SK-N-SH (cell line): ENCODE results near the gene SHANK1. TPM values are rescaled to one million over a fixed set of nuclear protein-coding genes. Genes with fewer than 3 reads are reported as not detected.

ENCODE experiments used
- CTCF ChIA-PET: fragments of 300-600, 350-600 bp; formaldehyde crosslinking; extraction: SDS; loops from one replicate; lab custom pipeline; 2021; lab: Yijun Ruan, JAX
- POLR2A ChIA-PET: fragments of 350-600 bp; sonication (Branson Sonifier 250); formaldehyde crosslinking; extraction: SDS; loops from one replicate; lab custom pipeline; 2020; ENCODE audit warnings: antibody characterized with exemption, inconsistent platforms; lab: Yijun Ruan, JAX
- DNase-seq: peaks from one replicate; pipeline ENCODE4 v3.0.0; 2012
- H2AFZ ChIP-seq: fragments of 200-600 bp; sonication (generic); 2 replicates; pipeline ENCODE4 v1.8.1; 2016; ENCODE audit warnings: antibody characterized with exemption, mild to moderate bottlenecking, low read depth
- H3F3A ChIP-seq: fragments of 200-600 bp; sonication (generic); replicated peaks from 2 replicates; pipeline ENCODE3; 2016; ENCODE audit warnings: antibody characterized with exemption, mild to moderate bottlenecking; ENCODE audit not compliant: insufficient read depth
- H3K27ac ChIP-seq, 2 experiments: fragments of 200-500 bp in 1 of 2; fragments of 200-600 bp in 1 of 2; sonication (Bioruptor generic) in 1 of 2; sonication (generic), shearing (Covaris generic) in 1 of 2; 2 replicates each; pipeline versions ENCODE4 v1.5.1 to v1.6.1; 2014 to 2016; ENCODE audit warnings: low read depth in 2 of 2, inconsistent platforms in 1 of 2, low read length in 1 of 2, mild to moderate bottlenecking in 1 of 2, mixed read lengths in 1 of 2
- H3K27me3 ChIP-seq: fragments of 200-600 bp; sonication (generic), shearing (Covaris generic); 2 replicates; pipeline ENCODE4 v1.6.1; 2016; ENCODE audit warnings: mixed run types; ENCODE audit not compliant: insufficient read depth
- H3K36me3 ChIP-seq, 2 experiments: fragments of 200-500 bp in 1 of 2; fragments of 200-600 bp in 1 of 2; sonication (Bioruptor generic) in 1 of 2; sonication (generic) in 1 of 2; replicated peaks in 1 of 2; 2 replicates each; pipeline versions ENCODE3 to v1.5.1; 2014 to 2016; ENCODE audit warnings: low read length in 1 of 2, mild to moderate bottlenecking in 1 of 2; ENCODE audit not compliant: insufficient read depth in 2 of 2, control insufficient read depth in 1 of 2
- H3K4me1 ChIP-seq, 2 experiments: fragments of 200-500 bp in 1 of 2; fragments of 200-600 bp in 1 of 2; sonication (Bioruptor generic) in 1 of 2; sonication (generic), shearing (Covaris generic) in 1 of 2; 2 replicates each; pipeline versions ENCODE4 v1.5.1 to v1.6.1; 2014 to 2016; ENCODE audit warnings: low read depth in 1 of 2, low read length in 1 of 2, mixed run types in 1 of 2; ENCODE audit not compliant: insufficient read depth in 2 of 2, control insufficient read depth in 1 of 2
- H3K4me2 ChIP-seq: fragments of 200-600 bp; sonication (generic), shearing (Covaris generic); 2 replicates; pipeline ENCODE4 v1.6.1; 2017; ENCODE audit warnings: mixed run types
- H3K4me3 ChIP-seq, 2 experiments: fragments of 200-500 bp in 1 of 2; fragments of 200-600 bp in 1 of 2; sonication (Bioruptor generic) in 1 of 2; sonication (generic), shearing (Covaris generic) in 1 of 2; 2 replicates each; pipeline versions ENCODE4 v1.5.1 to v1.8.1; 2014 to 2016; ENCODE audit warnings: low read depth in 2 of 2, inconsistent platforms in 1 of 2, low read length in 1 of 2, mild to moderate bottlenecking in 1 of 2, mixed read lengths in 1 of 2, moderate library complexity in 1 of 2
- H3K79me2 ChIP-seq: fragments of 200-600 bp; sonication (generic); 2 replicates; pipeline ENCODE4 v1.8.1; 2017; ENCODE audit warnings: mild to moderate bottlenecking; ENCODE audit not compliant: insufficient read depth
- H3K9ac ChIP-seq: fragments of 200-600 bp; sonication (generic); 2 replicates; pipeline ENCODE4 v1.6.1; 2017; ENCODE audit warnings: mixed run types
- H3K9me2 ChIP-seq: fragments of 200-600 bp; sonication (generic); 2 replicates; pipeline ENCODE4 v1.6.1; 2017; ENCODE audit warnings: mixed run types
- H3K9me3 ChIP-seq: fragments of 200-600 bp; sonication (generic); 2 replicates; pipeline ENCODE4 v1.6.1; 2017; ENCODE audit warnings: mixed run types, mild to moderate bottlenecking, moderate library complexity
- H4K20me1 ChIP-seq: fragments of 200-600 bp; sonication (generic); 2 replicates; pipeline ENCODE4 v1.6.1; 2017; ENCODE audit warnings: mild to moderate bottlenecking, mixed run types; ENCODE audit not compliant: insufficient read depth
- ELF1 ChIP-seq: IDR thresholded peaks from 2 replicates; pipeline ENCODE4 v1.4.0; 2012
- IRF3 ChIP-seq: fragments of 150-350 bp; IDR thresholded peaks from 2 replicates; pipeline ENCODE4 v1.6.1; 2016; ENCODE audit warnings: mild to moderate bottlenecking, low read depth, low read length
- MAX ChIP-seq: IDR thresholded peaks from 2 replicates; pipeline ENCODE4 v1.4.0; 2012; ENCODE audit warnings: low read depth
- MXI1 ChIP-seq: IDR thresholded peaks from 2 replicates; pipeline ENCODE4 v1.6.1; 2012; ENCODE audit warnings: mild to moderate bottlenecking, low read depth, low read length, improper control_type of control experiment
- POLR2AphosphoS5 ChIP-seq: IDR thresholded peaks from 2 replicates; pipeline ENCODE4 v1.6.1; 2012; ENCODE audit warnings: low read depth, low read length
- RAD21 ChIP-seq: IDR thresholded peaks from 2 replicates; pipeline ENCODE4 v1.6.1; 2012; ENCODE audit warnings: mild to moderate bottlenecking, low read length
- TEAD4 ChIP-seq: IDR thresholded peaks from 2 replicates; pipeline ENCODE4 v1.4.0; 2012; ENCODE audit warnings: mild to moderate bottlenecking, borderline replicate concordance; ENCODE audit not compliant: insufficient read depth
- ZBTB33 ChIP-seq: IDR thresholded peaks from 2 replicates; pipeline ENCODE4 v1.4.0; 2012; ENCODE audit warnings: low read depth, borderline replicate concordance
- WGBS: methylation state at CpG from one replicate; pipeline ENCODE4 v1.1.6; 2017; ENCODE audit warnings: low lambda C conversion rate; 5-methylcytosine and 5-hydroxymethylcytosine counted together
- polyA plus RNA-seq, 3 experiments: library from polyadenylated mRNA; depleted of rRNA; stranded (reverse); fragments of >200 nt; gene quantifications; 2 replicates each; pipeline ENCODE4 v1.2.3, GENCODE V29; 2012

SHANK1 gene
- polyA plus RNA-seq, 1 of the 3 experiments (the other 2 are of a cell fraction): 0.28 TPM

GRCh38 chr19:50626795-50627194 is 92.8 kb downstream of the SHANK1 start:
- H3K27me3 ChIP-seq: no peaks in the 10 kb centered on the region; the same call in 1 of the 2 replicates
- no peak overlapping the region for H3K4me3 ChIP-seq
- TF ChIP-seq ZBTB33 (no peak), IRF3 (no peak), POLR2AphosphoS5 (no peak), MAX (no peak), MXI1 (no peak)
- no peaks in the 10 kb centered on the region for H3K4me1 ChIP-seq
- no peaks in the 10 kb centered on the region for H3K9me2 ChIP-seq
- no peaks in the 10 kb centered on the region for H3K36me3 ChIP-seq
- ChIA-PET POLR2A (no interaction called here), CTCF (interaction anchor here (0.7 to 1.1 kb wide), 3 partner anchors 90 to 157 kb away, joined by 3 to 4 read pairs (median 3); no protein-coding TSS in a partner anchor)
- H3K9me3 ChIP-seq: no peaks in the 10 kb centered on the region
- 29% methylated on average over 4 of the region's 4 CpGs for WGBS
- no peak overlapping the region for H3K27ac ChIP-seq
- no peak overlapping the region for H3K4me2 ChIP-seq
- H2AFZ ChIP-seq: no peak overlapping the region
- H3K79me2 ChIP-seq: no peaks in the 10 kb centered on the region
- H3K9ac ChIP-seq: no peak overlapping the region
- no peaks in the 10 kb centered on the region for H4K20me1 ChIP-seq
- DNase-seq: no peak
- H3F3A ChIP-seq: no peaks in the 10 kb centered on the region

- Histone ChIP-seq H2AFZ (no peak overlapping the region), H3K79me2 (no peaks in the 10 kb centered on the region), H3K4me1 (no peaks in the 10 kb centered on the region), H3K4me3 (no peak overlapping the region), H3F3A (no peaks in the 10 kb centered on the region), H4K20me1 (no peaks in the 10 kb centered on the region), H3K27me3 (no peaks in the 10 kb centered on the region; the same call in 1 of the 2 replicates), H3K27ac (no peak overlapping the region), H3K9me3 (no peaks in the 10 kb centered on the region), H3K36me3 (no peaks in the 10 kb centered on the region), H3K9me2 (no peaks in the 10 kb centered on the region), H3K9ac (no peak overlapping the region), H3K4me2 (no peak overlapping the region)
- DNase-seq: no peak
- 60% methylated on average over 4 of the region's 4 CpGs for WGBS
- ChIA-PET CTCF (interaction anchor here (1.0 kb wide), 1 partner anchor 269 kb away, joined by 3 read pairs; no protein-coding TSS in a partner anchor), POLR2A (no interaction called here)
- TF ChIP-seq ELF1 (no peak), RAD21 (no peak), TEAD4 (no peak)
Measured at GRCh38 chr19:50626011-50626410, 93.6 kb downstream of the SHANK1 start.
